ENCODE data around the gene ZC3H7A.

The ZC3H7A gene

GRCh38 chr16:11756248-11756647, 40.8 kb downstream of the ZC3H7A start:
- no peak for FAIRE-seq
- no peak for TF ChIP-seq POLR2A (IDR thresholded peaks at IDR 0.05; ENCODE audit: low read depth, low read length)
- no peak for TF ChIP-seq TAF1 (IDR thresholded peaks at IDR 0.05; ENCODE audit: borderline replicate concordance, low read depth, low read length)
- no peak for TF ChIP-seq POLR2AphosphoS5 (IDR thresholded peaks at IDR 0.05; ENCODE audit: low read depth, low read length)
- DNase-seq (ENCODE audit: insufficient read length) = no peak

- TF ChIP-seq POLR2A (IDR thresholded peaks at IDR 0.05; ENCODE audit: low read depth, low read length) (no peak), POLR2AphosphoS5 (IDR thresholded peaks at IDR 0.05; ENCODE audit: low read depth, low read length) (no peak), TAF1 (IDR thresholded peaks at IDR 0.05; ENCODE audit: borderline replicate concordance, low read depth, low read length) (no peak)
- no peak for FAIRE-seq
- no peak for DNase-seq (ENCODE audit: insufficient read length)
Observed at GRCh38 chr16:11755022-11755760, 41.9 kb downstream of the ZC3H7A start.

GRCh38 chr16:11752856-11753255, 44.2 kb downstream of the ZC3H7A start:
- no peak for FAIRE-seq

GRCh38 chr16:11750056-11750455, 47.0 kb downstream of the ZC3H7A start:
- no peak for TF ChIP-seq TAF1 (IDR thresholded peaks at IDR 0.05; ENCODE audit: borderline replicate concordance, low read depth, low read length)
- no peak for TF ChIP-seq POLR2A (IDR thresholded peaks at IDR 0.05; ENCODE audit: low read depth, low read length)
- TF ChIP-seq POLR2AphosphoS5 (IDR thresholded peaks at IDR 0.05; ENCODE audit: low read depth, low read length) = peak; percentile 42; the same call in 1 of the 2 replicates
- FAIRE-seq = no peak

More at GRCh38 chr16:11752856-11753255, 44.2 kb downstream of the ZC3H7A start:
- no peak for DNase-seq (ENCODE audit: insufficient read length)
- no peak for TF ChIP-seq POLR2AphosphoS5 (IDR thresholded peaks at IDR 0.05; ENCODE audit: low read depth, low read length)
- TF ChIP-seq TAF1 (IDR thresholded peaks at IDR 0.05; ENCODE audit: borderline replicate concordance, low read depth, low read length) = no peak
- TF ChIP-seq POLR2A (IDR thresholded peaks at IDR 0.05; ENCODE audit: low read depth, low read length) = no peak

GRCh38 chr16:11748404-11749254, 48.4 kb downstream of the ZC3H7A start:
- DNase-seq (ENCODE audit: insufficient read length) (no peak), FAIRE-seq (no peak)
- no peak for TF ChIP-seq POLR2A (IDR thresholded peaks at IDR 0.05; ENCODE audit: low read depth, low read length)
- TF ChIP-seq POLR2AphosphoS5 (IDR thresholded peaks at IDR 0.05; ENCODE audit: low read depth, low read length) = no peak
- TF ChIP-seq TAF1 (IDR thresholded peaks at IDR 0.05; ENCODE audit: borderline replicate concordance, low read depth, low read length) = no peak

More at GRCh38 chr16:11750056-11750455, 47.0 kb downstream of the ZC3H7A start:
- DNase-seq (ENCODE audit: insufficient read length) = no peak

GRCh38 chr16:11747949-11748403, 49.1 kb downstream of the ZC3H7A start:
- FAIRE-seq = no peak
- no peak for TF ChIP-seq POLR2AphosphoS5 (IDR thresholded peaks at IDR 0.05; ENCODE audit: low read depth, low read length)
- no peak for DNase-seq (ENCODE audit: insufficient read length)

GRCh38 chr16:11744075-11744470, 53.0 kb downstream of the ZC3H7A start:
- TF ChIP-seq POLR2A (IDR thresholded peaks at IDR 0.05; ENCODE audit: low read depth, low read length) = no peak
- FAIRE-seq (no peak), DNase-seq (ENCODE audit: insufficient read length) (no peak)

- DNase-seq (ENCODE audit: insufficient read length) (no peak), FAIRE-seq (peak; percentile 5)
Observed at GRCh38 chr16:11743308-11744074, 53.6 kb downstream of the ZC3H7A start.

GRCh38 chr16:11742536-11743307, 54.3 kb downstream of the ZC3H7A start, which contains the start of gene TXNDC11:
Gene TXNDC11, minus strand, starts transcription at chr16:11742857. Its CDS starts 127 bp downstream, at chr16:11742730.
- TF ChIP-seq TAF1 (IDR thresholded peaks at IDR 0.05; ENCODE audit: borderline replicate concordance, low read depth, low read length) (no peak), POLR2AphosphoS5 (IDR thresholded peaks at IDR 0.05; ENCODE audit: low read depth, low read length) (peak; percentile 75), POLR2A (IDR thresholded peaks at IDR 0.05; ENCODE audit: low read depth, low read length) (peak; percentile 94)
- DNase-seq (ENCODE audit: insufficient read length) (peak; percentile 80), FAIRE-seq (peak; percentile 99)

More at GRCh38 chr16:11743308-11744074, 53.6 kb downstream of the ZC3H7A start:
- TF ChIP-seq POLR2A (IDR thresholded peaks at IDR 0.05; ENCODE audit: low read depth, low read length) (no peak), POLR2AphosphoS5 (IDR thresholded peaks at IDR 0.05; ENCODE audit: low read depth, low read length) (0 out of 2 replicates have a peak, but pooled peaks have one; percentile 34), TAF1 (IDR thresholded peaks at IDR 0.05; ENCODE audit: borderline replicate concordance, low read depth, low read length) (no peak)

GRCh38 chr16:11742093-11742535, 54.9 kb downstream of the ZC3H7A start:
- peak; percentile 46 for DNase-seq (ENCODE audit: insufficient read length)
- TF ChIP-seq POLR2A (IDR thresholded peaks at IDR 0.05; ENCODE audit: low read depth, low read length) (no peak), POLR2AphosphoS5 (IDR thresholded peaks at IDR 0.05; ENCODE audit: low read depth, low read length) (no peak), TAF1 (IDR thresholded peaks at IDR 0.05; ENCODE audit: borderline replicate concordance, low read depth, low read length) (no peak)
- no peak for FAIRE-seq
